Measurements from ENCODE around the gene ODF2L. TPM values are rescaled to one million over a fixed set of nuclear protein-coding genes. Genes with fewer than 3 reads are reported as not detected.

Gene ODF2L
- total RNA-seq, 1 experiment from 2014 or later, result 88.2 TPM

- ChIA-PET CTCF (no interaction called here), POLR2A (no interaction called here)
- H3K27ac ChIP-seq (ENCODE audit: low read length), result no peak overlapping the region
- peaks cover 3% of the 10 kb centered on the region; the same call in 1 of the 2 replicates for H3K9me3 ChIP-seq (ENCODE audit: control insufficient read depth, insufficient read depth, low read depth, low read length)
- peaks cover 19% of the 10 kb centered on the region for H3K36me3 ChIP-seq (ENCODE audit: control insufficient read depth, insufficient read depth, low read length)
- intact Hi-C loops (cut with micrococcal nuclease; ENCODE audit: unreplicated experiment), result loop anchor here (5.0 kb wide), 2 partner anchors 91 to 306 kb away; no protein-coding TSS in a partner anchor
- no TSS peak for BruUV-seq (replicated peaks)
- H3K27me3 ChIP-seq (ENCODE audit: control insufficient read depth, insufficient read depth, low read length), result no peaks in the 10 kb centered on the region
- H3K4me1 ChIP-seq (ENCODE audit: control insufficient read depth, insufficient read depth, low read length), result no peaks in the 10 kb centered on the region; the same call in 1 of the 2 replicates
- in situ Hi-C loops (cut with HindIII; ENCODE audit: low pct_unique_long_range_greater_than_20kb, low sequenced_read_pairs), result loop anchor here (5.0 kb wide), 1 partner anchor 61 kb away; no protein-coding TSS in a partner anchor
- no peak for TF ChIP-seq POLR2AphosphoS5 (IDR thresholded peaks at IDR 0.05; ENCODE audit: low read depth, low read length)
- TF ChIP-seq REST (IDR thresholded peaks at IDR 0.05; ENCODE audit: insufficient read depth in 1 of 2, low read depth in 2 of 2, low read length in 1 of 2), result no peak
- TF ChIP-seq SIN3A (IDR thresholded peaks at IDR 0.05; ENCODE audit: borderline replicate concordance, insufficient read depth, low read depth, low read length), result no peak
- TF ChIP-seq CTCF (IDR thresholded peaks at IDR 0.05), result no peak
- TF ChIP-seq TCF7L2 (IDR thresholded peaks at IDR 0.05; ENCODE audit: low read depth, low read length), result no peak
- ATAC-seq (no peak), DNase-seq (ENCODE audit: low read depth, low spot score) (no peak)
- H3K4me3 ChIP-seq (ENCODE audit: low read depth in 2 of 2, low read length in 2 of 2), result no peak overlapping the region
Measured at GRCh38 chr1:86381223-86381622, 14.9 kb downstream of the ODF2L start.

GRCh38 chr1:86380257-86380861, 15.8 kb downstream of the ODF2L start:
- peak; percentile 73 for DNase-seq (ENCODE audit: low read depth, low spot score)
- Histone ChIP-seq H3K27me3 (ENCODE audit: control insufficient read depth, insufficient read depth, low read length) (no peaks in the 10 kb centered on the region), H3K9me3 (ENCODE audit: control insufficient read depth, insufficient read depth, low read depth, low read length) (peaks cover 3% of the 10 kb centered on the region; the same call in 1 of the 2 replicates), H3K4me3 (ENCODE audit: low read depth in 2 of 2, low read length in 2 of 2) (no peak overlapping the region), H3K27ac (ENCODE audit: low read length) (no peak overlapping the region), H3K36me3 (ENCODE audit: control insufficient read depth, insufficient read depth, low read length) (peaks cover 27% of the 10 kb centered on the region), H3K4me1 (ENCODE audit: control insufficient read depth, insufficient read depth, low read length) (no peaks in the 10 kb centered on the region; the same call in 1 of the 2 replicates)
- CTCF ChIA-PET, result interaction anchor here (0.6 to 1.2 kb wide), 5 partner anchors 48 to 128 kb away, joined by 3 to 6 read pairs (median 3); no protein-coding TSS in a partner anchor
- POLR2A ChIA-PET, result interaction anchor here (1.0 kb wide), 1 partner anchor 14 kb away, joined by 5 read pairs; no protein-coding TSS in a partner anchor
- in situ Hi-C loops (cut with HindIII; ENCODE audit: low pct_unique_long_range_greater_than_20kb, low sequenced_read_pairs), result loop anchor here (5.0 kb wide), 1 partner anchor 62 kb away; no protein-coding TSS in a partner anchor
- no TSS peak for BruUV-seq (replicated peaks)
- TF ChIP-seq CTCF (IDR thresholded peaks at IDR 0.05) (peak; percentile 84; the same call in 1 of the 2 replicates), POLR2AphosphoS5 (IDR thresholded peaks at IDR 0.05; ENCODE audit: low read depth, low read length) (no peak), SIN3A (IDR thresholded peaks at IDR 0.05; ENCODE audit: borderline replicate concordance, insufficient read depth, low read depth, low read length) (no peak), TCF7L2 (IDR thresholded peaks at IDR 0.05; ENCODE audit: low read depth, low read length) (no peak), REST (IDR thresholded peaks at IDR 0.05; ENCODE audit: insufficient read depth in 1 of 2, low read depth in 2 of 2, low read length in 1 of 2) (no peak)
- peak; percentile 78 for ATAC-seq
- intact Hi-C loops (cut with micrococcal nuclease; ENCODE audit: unreplicated experiment), result loop anchor here (1.0 to 5.0 kb wide), 3 partner anchors 92 to 307 kb away; no protein-coding TSS in a partner anchor
